GM21529 (cell line): Measurements from ENCODE around the gene DNAH10.

ENCODE experiments used
- ATAC-seq: cut with Tn5 transposase; IDR thresholded peaks from one replicate; pipeline ENCODE4 v1.9.1; 2021; ENCODE audit not compliant: unreplicated experiment

Gene DNAH10

GRCh38 chr12:123834845-123835244 is 72.7 kb downstream of the DNAH10 start:
- ATAC-seq: no peak

- no peak for ATAC-seq
Observed at GRCh38 chr12:123836292-123836691, 74.2 kb downstream of the DNAH10 start.

- no peak for ATAC-seq
Observed at GRCh38 chr12:123839826-123840225, 77.7 kb downstream of the DNAH10 start.

GRCh38 chr12:123840765-123841425 is 78.8 kb downstream of the DNAH10 start:
- ATAC-seq: no peak

- ATAC-seq: no peak
Observed at GRCh38 chr12:123843912-123844748, 82.0 kb downstream of the DNAH10 start.

GRCh38 chr12:123845881-123846280 is 83.8 kb downstream of the DNAH10 start:
- ATAC-seq: no peak

GRCh38 chr12:123846340-123846739 is 84.2 kb downstream of the DNAH10 start:
- ATAC-seq: no peak

GRCh38 chr12:123847019-123847418 is 84.9 kb downstream of the DNAH10 start:
- ATAC-seq: no peak

GRCh38 chr12:123847876-123848275 is 85.8 kb downstream of the DNAH10 start:
- no peak for ATAC-seq

GRCh38 chr12:123849517-123849916 is 87.4 kb downstream of the DNAH10 start:
- ATAC-seq: no peak

GRCh38 chr12:123850246-123851134 is 88.4 kb downstream of the DNAH10 start:
- ATAC-seq: no peak

- ATAC-seq: no peak
Observed at GRCh38 chr12:123853396-123854070, 91.4 kb downstream of the DNAH10 start.

- ATAC-seq: no peak
Observed at GRCh38 chr12:123854232-123854631, 92.1 kb downstream of the DNAH10 start.

- no peak for ATAC-seq
Observed at GRCh38 chr12:123854918-123855317, 92.8 kb downstream of the DNAH10 start.

- ATAC-seq: no peak
Observed at GRCh38 chr12:123856681-123857080, 94.6 kb downstream of the DNAH10 start.

- ATAC-seq: no peak
Observed at GRCh38 chr12:123858176-123858575, 96.1 kb downstream of the DNAH10 start.

GRCh38 chr12:123859035-123859434 is 96.9 kb downstream of the DNAH10 start:
- ATAC-seq: no peak

GRCh38 chr12:123860377-123860776 is 98.3 kb downstream of the DNAH10 start:
- ATAC-seq: no peak

GRCh38 chr12:123861392-123861791 is 99.3 kb downstream of the DNAH10 start:
- ATAC-seq: no peak

- ATAC-seq: no peak
Observed at GRCh38 chr12:123867141-123867540, 105.0 kb downstream of the DNAH10 start.

GRCh38 chr12:123868791-123869190 is 106.7 kb downstream of the DNAH10 start:
- no peak for ATAC-seq
